Stimulated activated CD4-positive, alpha-beta T cell treated with anti-CD3 and anti-CD28 coated beads, Interleukin-4, amount 100 ng/mL, for 48 hours (primary cell): ENCODE results near the gene SIVA1.
A peak's percentile ranks its signal among the peaks of the same experiment; 100 is the strongest.

Experiments used
- DNase-seq, 2 donors: peaks; one replicate each; pipeline ENCODE4 v3.0.0-alpha.2; 2020; ENCODE audit warnings: low read depth in 2 of 2

Gene SIVA1

DNA sequence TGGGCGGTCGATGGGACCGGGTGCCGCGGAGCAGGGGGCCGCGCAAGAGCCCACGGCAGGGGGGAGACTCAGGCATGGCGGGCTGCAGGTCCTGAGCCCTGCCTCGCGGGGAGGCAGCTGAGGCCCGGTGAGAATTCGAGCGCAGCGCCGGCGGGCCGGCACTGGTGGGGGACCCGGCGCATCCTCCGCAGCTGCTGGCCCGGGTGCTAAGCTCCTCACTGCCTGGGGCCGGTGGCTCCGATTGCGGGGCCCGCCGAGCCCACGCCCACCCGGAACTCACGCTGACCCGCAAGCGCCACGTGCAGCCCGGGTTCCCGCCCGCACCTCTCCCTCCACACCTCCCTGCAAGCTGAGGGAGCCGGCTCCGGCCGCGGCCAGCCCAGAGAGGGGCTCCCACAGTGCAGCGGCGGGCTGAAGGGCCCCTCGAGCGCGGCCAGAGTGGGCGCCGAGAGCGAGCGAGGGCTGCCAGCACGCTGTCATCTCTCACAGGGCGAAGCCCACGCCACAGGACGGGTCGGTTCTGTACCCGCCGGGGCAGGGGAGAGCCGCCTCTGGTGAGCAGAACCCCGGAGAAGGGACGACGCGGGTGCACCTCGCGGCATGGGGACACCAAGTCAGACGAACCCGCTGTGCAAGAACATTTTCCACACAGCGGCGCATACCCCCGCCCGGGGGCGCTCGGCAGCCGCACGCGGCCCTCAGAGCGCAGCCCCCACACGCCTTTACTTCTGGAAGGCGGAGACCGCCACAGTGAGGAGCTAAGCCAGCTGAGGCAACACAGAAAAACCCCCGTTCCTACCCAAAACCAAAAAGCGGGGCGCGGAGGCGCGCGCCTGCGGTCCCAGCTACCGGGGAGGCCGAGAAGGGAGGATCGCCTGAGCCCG is 1.2 kb upstream of the SIVA1 start:
- DNase-seq: no peak

GRCh38 chr14:104752423-104752734 is 568 bp upstream of the SIVA1 start:
- no peak for DNase-seq

GRCh38 chr14:104753528-104754212 is 723 bp downstream of the SIVA1 start:
- DNase-seq: no peak

- no peak for DNase-seq
These were observed 1.4 kb downstream of the SIVA1 start for GRCh38 chr14:104754213-104754851.

- no peak for DNase-seq
These were observed 2.7 kb downstream of the SIVA1 start for GRCh38 chr14:104755621-104756020.

- no peak for DNase-seq
These were observed 3.7 kb downstream of the SIVA1 start for GRCh38 chr14:104756477-104757237.

DNA sequence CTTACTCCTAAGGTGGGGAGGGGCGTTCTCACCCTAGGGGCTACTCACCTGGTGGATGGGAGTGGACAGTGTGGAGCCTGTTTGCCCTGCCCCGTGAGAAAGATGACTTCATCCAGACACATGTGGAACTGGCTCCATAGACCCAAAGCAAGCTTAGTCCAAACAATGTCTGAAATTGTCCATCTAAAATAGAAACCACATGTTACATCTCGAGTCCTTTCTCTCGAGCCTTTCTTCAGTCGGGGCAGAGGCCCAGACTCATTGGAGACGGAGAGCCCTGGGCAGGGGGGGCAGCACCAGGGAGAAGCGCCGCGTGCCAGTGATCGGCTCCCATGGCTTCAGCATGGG is 4.3 kb downstream of the SIVA1 start:
- DNase-seq: no peak

GRCh38 chr14:104757681-104758392 is 4.9 kb downstream of the SIVA1 start:
- DNase-seq: no peak

- DNase-seq: no peak
These were observed 6.3 kb downstream of the SIVA1 start for GRCh38 chr14:104758981-104759969.

DNA sequence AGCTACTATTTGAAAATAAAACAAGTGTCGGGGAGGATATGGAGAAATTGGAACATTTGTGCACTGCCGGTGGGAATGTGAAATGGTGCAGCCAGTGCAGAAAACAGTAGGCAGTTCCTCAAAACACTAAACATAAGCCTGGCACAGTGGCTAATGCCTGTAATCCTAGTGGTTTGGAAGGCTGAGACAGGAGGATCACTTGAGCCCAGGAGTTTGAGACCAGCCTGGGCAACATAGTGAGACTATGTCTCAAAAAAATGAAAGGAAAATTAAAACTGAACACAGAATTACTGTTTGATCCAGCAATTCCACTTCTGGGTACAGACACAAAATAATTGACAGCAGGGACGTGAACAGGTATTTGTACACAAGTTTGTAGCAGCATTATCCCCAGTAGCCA is 12.6 kb downstream of the SIVA1 start:
- DNase-seq: no peak

DNA sequence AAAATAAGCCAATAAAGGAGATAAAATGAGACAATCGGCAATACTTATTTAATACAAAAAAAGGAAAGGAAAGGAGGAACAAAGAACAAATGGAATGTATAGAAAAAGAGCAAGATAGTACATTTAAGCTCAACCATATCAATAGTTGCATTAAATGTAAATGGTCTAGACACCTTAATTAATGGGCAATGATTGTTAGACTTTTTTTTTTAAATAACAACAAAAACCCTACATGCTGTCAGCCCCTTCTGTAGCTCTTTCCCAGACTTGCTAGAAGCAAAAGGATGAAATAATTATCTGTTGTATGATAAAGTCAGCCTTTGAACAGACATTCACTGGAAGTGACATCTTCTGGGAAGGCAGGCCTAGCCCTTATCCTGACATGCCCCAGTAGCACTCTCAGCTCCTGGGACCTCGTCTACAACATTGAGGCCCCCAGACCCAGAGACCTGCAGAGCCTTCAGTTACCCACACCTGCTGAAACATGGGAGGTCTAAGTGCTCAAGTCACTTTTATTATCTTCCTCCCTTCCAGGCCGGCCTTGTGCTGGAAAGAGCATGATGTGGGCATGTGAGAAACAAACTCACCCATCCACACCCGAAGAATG is 13.4 kb downstream of the SIVA1 start:
- no peak for DNase-seq

- DNase-seq: no peak
These were observed 14.1 kb downstream of the SIVA1 start for GRCh38 chr14:104766863-104767633.

- no peak for DNase-seq
These were observed 14.6 kb downstream of the SIVA1 start for GRCh38 chr14:104767634-104767918.

DNA sequence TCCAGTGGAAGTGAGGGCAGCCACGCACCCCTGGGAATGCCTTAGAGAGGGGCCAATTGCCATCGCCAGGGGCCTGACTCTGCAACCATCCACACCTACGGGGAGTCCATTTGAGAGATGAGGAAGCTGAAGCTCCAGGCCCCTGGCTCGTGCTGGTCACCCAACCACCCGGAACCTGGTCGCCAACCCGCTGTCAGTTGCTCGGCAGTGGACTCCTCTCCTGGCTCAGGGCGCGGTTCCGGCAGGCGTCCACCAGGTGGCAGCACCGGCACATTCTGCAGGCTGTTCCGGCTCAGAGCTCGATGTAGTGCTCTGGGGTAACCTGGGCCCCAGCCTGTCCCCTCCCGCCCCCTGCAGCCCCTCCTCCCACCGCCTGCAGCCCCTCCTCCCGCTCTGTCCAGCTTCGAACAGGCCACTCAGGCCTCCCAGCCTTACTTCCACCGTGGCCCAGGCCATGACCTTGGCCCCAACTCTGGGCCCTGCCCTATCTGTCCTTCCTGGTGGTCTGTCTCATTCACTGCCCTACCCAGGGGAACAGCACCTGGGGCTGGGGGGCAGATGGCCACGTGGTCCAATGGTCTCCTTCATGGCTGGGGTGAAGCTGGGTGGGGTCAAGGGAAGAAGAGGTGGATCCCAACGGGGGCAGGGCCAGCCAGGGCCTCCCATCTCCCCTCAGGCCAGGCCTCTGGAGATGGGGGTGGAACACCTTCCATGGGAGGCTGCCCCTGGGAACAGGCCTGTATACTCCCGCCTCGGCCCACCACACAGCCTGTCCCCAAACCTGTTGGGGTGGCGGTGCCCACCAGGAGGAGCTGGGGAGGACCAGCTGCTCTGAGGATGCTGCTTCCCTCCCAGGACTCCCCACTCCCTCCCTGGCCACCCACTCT is 15.7 kb downstream of the SIVA1 start:
- peak; percentile 82 to 96 for DNase-seq

DNA sequence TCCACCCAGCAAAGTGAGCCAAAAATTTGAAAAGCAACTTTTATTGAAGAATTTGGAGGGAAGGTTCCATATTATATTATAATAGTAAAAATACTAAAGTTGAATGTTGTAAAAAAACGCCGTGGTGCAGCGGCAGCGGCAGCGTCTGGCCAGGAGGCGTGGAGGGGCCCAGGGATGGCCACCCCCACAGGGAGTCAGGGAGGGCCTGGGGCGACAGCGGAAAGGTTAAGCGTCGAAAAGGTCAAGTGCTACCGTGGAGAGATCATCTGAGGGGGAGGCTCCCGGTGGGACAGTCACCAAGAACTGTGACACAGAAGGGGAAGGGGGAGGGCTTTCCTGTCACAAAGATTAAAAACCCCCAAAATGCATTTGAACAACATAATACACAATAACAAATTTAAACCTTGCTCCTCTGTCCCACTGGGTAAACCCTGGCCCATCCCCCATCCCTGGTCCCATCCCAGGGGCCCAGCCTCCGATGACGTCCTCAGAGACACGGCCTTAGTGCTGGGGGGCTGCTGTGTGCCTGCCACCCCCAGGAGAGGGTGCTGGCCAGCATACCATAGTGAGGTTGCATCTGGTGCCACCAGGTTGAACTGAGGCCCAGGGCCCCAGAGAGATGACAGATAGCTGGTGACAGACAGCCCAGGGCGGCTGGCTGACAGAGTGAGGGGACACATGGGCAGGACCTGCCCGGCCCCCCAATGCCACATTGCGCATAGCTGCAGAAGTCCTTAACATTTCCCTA is 16.6 kb downstream of the SIVA1 start:
- no peak for DNase-seq

DNA sequence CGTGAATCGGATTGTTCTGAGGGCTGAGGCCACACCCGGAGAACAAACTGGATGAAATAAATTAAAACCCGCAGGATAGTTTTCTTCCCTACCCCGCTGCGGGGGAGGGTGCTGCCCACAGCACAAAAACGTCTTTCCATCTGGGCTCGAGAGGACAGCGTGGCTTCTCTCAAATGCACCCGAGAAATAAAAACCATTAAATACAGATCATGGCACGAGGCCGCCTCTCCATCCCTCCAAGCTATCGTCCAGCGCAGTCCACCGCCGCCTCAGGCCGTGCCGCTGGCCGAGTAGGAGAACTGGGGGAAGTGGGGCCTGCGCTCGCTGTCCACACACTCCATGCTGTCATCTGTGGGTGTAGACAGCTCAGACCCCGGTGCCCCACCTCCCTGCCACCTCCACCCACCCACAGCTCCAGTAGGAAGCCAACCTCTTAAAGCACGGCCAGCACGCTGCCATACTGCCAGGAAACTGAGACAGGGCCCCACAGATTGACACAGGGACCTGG is 17.2 kb downstream of the SIVA1 start:
- DNase-seq: no peak

DNA sequence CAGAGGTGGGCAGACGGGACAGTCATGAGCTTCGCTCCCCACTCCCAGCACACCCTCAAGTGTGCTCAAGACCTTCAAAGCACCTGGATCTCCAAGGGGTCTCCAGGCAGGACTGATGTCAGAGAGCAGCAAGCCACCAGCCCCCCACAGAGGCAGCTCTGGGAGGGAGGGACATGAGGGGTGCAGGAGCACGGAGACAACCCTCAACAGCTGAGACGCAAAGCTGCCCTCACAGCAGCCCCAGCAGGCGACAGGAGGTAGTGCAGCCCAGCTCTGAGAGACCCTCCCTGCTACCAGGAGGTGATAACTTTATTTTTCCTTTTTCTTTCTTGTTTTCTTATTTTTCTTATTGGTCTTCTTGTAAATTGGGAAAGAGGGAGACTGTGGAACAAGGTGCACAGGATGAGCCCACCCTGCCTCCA is 17.9 kb downstream of the SIVA1 start:
- DNase-seq: peak in 1 of 2 donors; percentile 23
